AG04449 (cell line): ENCODE data around the gene UACA.
"Not testable (repeated sequence)": the region's sequence is repeated elsewhere in the genome, so short reads cannot be mapped to it uniquely, and the experiment has no call there.

Experiments
- CTCF ChIA-PET: fragments of 350-600 bp; formaldehyde crosslinking; extraction: SDS; loops from one replicate; lab custom pipeline; 2021; ENCODE audit warnings: antibody characterized with exemption; lab: Yijun Ruan, JAX
- POLR2A ChIA-PET: fragments of 400-600, 350-600 bp; formaldehyde crosslinking; extraction: SDS; loops from one replicate; lab custom pipeline; 2020; ENCODE audit warnings: antibody characterized with exemption, inconsistent platforms; lab: Yijun Ruan, JAX
- DNase-seq: peaks from one replicate; pipeline ENCODE4 v3.0.0-alpha.2; 2010; ENCODE audit warnings: low read depth, low spot score
- H3K4me3 ChIP-seq: 2 replicates; pipeline ENCODE4 v1.5.1; 2011; ENCODE audit warnings: low read depth, mild to moderate bottlenecking, control low read depth, low read length
- CTCF ChIP-seq: IDR thresholded peaks from one replicate; pipeline ENCODE4 v1.5.1; 2011; ENCODE audit warnings: mild to moderate bottlenecking, moderate library complexity, low read length, control low read depth, inconsistent platforms; ENCODE audit not compliant: insufficient read depth; ENCODE audit errors: missing control alignments

Gene UACA

GRCh38 chr15:70763120-70763949 lies at the start of gene UACA:
Gene UACA (minus strand): TSS chr15:70763558. CDS start chr15:70763407, 151 bp downstream.
- ChIA-PET POLR2A (interaction anchor here (0.9 to 1.0 kb wide), 3 partner anchors 20 to 89 kb away, joined by 3 to 4 read pairs (median 4); no protein-coding TSS in a partner anchor), CTCF (interaction anchor here (1.0 to 1.1 kb wide), 2 partner anchors 9 to 49 kb away, joined by 4 to 7 read pairs; no protein-coding TSS in a partner anchor)
- H3K4me3 ChIP-seq = peak within 1 kb of the TSS; percentile 77
- DNase-seq = peak; percentile 74
- no peak for TF ChIP-seq CTCF

GRCh38 chr15:70812827-70813364 lies 49.5 kb upstream of the UACA start:
- no peak for DNase-seq
- no peak overlapping the region for H3K4me3 ChIP-seq
- ChIA-PET POLR2A (interaction anchor here (1.3 kb wide), 1 partner anchor 57 kb away, joined by 4 read pairs; no protein-coding TSS in a partner anchor), CTCF (interaction anchor here (0.6 to 10.1 kb wide), 46 partner anchors 9 to 244 kb away, joined by 3 to 203 read pairs (median 8); partner anchors contain the start of genes LRRC49 and UACA)
- TF ChIP-seq CTCF = no peak

- CTCF ChIA-PET = interaction anchor here (0.7 to 10.1 kb wide), 51 partner anchors 11 to 205 kb away, joined by 3 to 203 read pairs (median 8); partner anchors contain the start of gene UACA
- DNase-seq = no peak
- TF ChIP-seq CTCF = no peak
- POLR2A ChIA-PET = no interaction called here
- H3K4me3 ChIP-seq = no peak overlapping the region
Observed at GRCh38 chr15:70810916-70811578, 47.7 kb upstream of the UACA start.

- ChIA-PET POLR2A (no interaction called here), CTCF (interaction anchor here (1.1 to 10.1 kb wide), 4 partner anchors 17 to 127 kb away, joined by 3 to 203 read pairs (median 57); no protein-coding TSS in a partner anchor)
- H3K4me3 ChIP-seq = no peak overlapping the region
- TF ChIP-seq CTCF = no peak
- DNase-seq = no peak
Observed at GRCh38 chr15:70806992-70807712, 43.8 kb upstream of the UACA start.

- H3K4me3 ChIP-seq, POLR2A ChIA-PET, DNase-seq: not testable (repeated sequence)
- CTCF ChIA-PET = interaction anchor here (1.7 to 1.8 kb wide), 2 partner anchors 8 to 20 kb away, joined by 4 to 6 read pairs; no protein-coding TSS in a partner anchor
Observed at GRCh38 chr15:70804388-70804787, 41.0 kb upstream of the UACA start.

GRCh38 chr15:70802629-70803028 lies 39.3 kb upstream of the UACA start:
- CTCF ChIA-PET = interaction anchor here (1.0 to 1.8 kb wide), 2 partner anchors 10 to 16 kb away, joined by 3 to 4 read pairs; no protein-coding TSS in a partner anchor
- DNase-seq = no peak
- H3K4me3 ChIP-seq = no peak overlapping the region
- TF ChIP-seq CTCF = no peak
- POLR2A ChIA-PET = no interaction called here
